ENCODE data around the gene OGFOD3. TPM values are rescaled to one million over a fixed set of nuclear protein-coding genes. Genes with fewer than 3 reads are reported as not detected.

Gene OGFOD3
- total and polyA plus RNA-seq, 9 of the 15 experiments (the other 6 are each of a cell fraction or from before 2014, with no cell fraction given), result 0.69 to 44.7 (median 18.9) TPM

- no peak overlapping the region for H2AFZ ChIP-seq (ENCODE audit: low read depth, low read length)
- H3K4me1 ChIP-seq (replicated peaks in 1 of 2; ENCODE audit: control insufficient read depth in 2 of 2, insufficient read depth in 2 of 2, low read length in 2 of 2), result peaks cover 0 to 35% of the 10 kb centered on the region in 2 experiments; a peak in 3 of 5 replicates
- ATAC-seq, result no peak
- WGBS (ENCODE audit: insufficient coverage, low coverage, missing lambda C conversion rate), result 90% methylated on average over 14 of the region's 23 CpGs
- no peaks in the 10 kb centered on the region for H4K20me1 ChIP-seq (replicated peaks; ENCODE audit: control insufficient read depth, insufficient read depth, low read length)
- H3K9me3 ChIP-seq (replicated peaks; ENCODE audit: control insufficient read depth, insufficient read depth, low read depth, low read length), result no peaks in the 10 kb centered on the region
- H3K4me3 ChIP-seq, result no peak overlapping the region
- no peak for FAIRE-seq
- H3K9me1 ChIP-seq (ENCODE audit: control insufficient read depth, insufficient read depth, low read length), result no peaks in the 10 kb centered on the region
- no peak for TF ChIP-seq ZNF584 (CRISPR knock-in tag; IDR thresholded peaks at IDR 0.05; ENCODE audit: low read depth)
- TF ChIP-seq TCF7L2 (IDR thresholded peaks at IDR 0.05; ENCODE audit: low read depth, low read length), result no peak
- no peak for TF ChIP-seq BCOR (IDR thresholded peaks at IDR 0.05)
- TF ChIP-seq FOXO4 (CRISPR knock-in tag; IDR thresholded peaks at IDR 0.05), result no peak
- TF ChIP-seq DACH1 (IDR thresholded peaks at IDR 0.05; ENCODE audit: partially characterized antibody), result no peak
- TF ChIP-seq, protein P1, sequence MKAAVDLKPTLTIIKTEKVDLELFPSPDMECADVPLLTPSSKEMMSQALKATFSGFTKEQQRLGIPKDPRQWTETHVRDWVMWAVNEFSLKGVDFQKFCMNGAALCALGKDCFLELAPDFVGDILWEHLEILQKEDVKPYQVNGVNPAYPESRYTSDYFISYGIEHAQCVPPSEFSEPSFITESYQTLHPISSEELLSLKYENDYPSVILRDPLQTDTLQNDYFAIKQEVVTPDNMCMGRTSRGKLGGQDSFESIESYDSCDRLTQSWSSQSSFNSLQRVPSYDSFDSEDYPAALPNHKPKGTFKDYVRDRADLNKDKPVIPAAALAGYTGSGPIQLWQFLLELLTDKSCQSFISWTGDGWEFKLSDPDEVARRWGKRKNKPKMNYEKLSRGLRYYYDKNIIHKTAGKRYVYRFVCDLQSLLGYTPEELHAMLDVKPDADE (conservative IDR thresholded peaks at IDR 0.05; ENCODE audit: control insufficient read depth, low read depth, low read length), result no peak
- TF ChIP-seq MXI1 (IDR thresholded peaks at IDR 0.05; ENCODE audit: low read depth, low read length), result no peak
- TF ChIP-seq ATF1 (CRISPR knock-in tag; IDR thresholded peaks at IDR 0.05), result no peak
- no peak for TF ChIP-seq ATF1 (tag; IDR thresholded peaks at IDR 0.05)
- no peak for TF ChIP-seq POLR2H (tag; IDR thresholded peaks at IDR 0.05; ENCODE audit: low read depth)
- TF ChIP-seq NR1H2 (CRISPR knock-in tag; IDR thresholded peaks at IDR 0.05), result no peak
- no peak for TF ChIP-seq ELF4 (CRISPR knock-in tag; IDR thresholded peaks at IDR 0.05)
- ChIA-PET POLR2A (interaction anchor here (0.9 kb wide), 1 partner anchor 10 kb away, joined by 3 read pairs; no protein-coding TSS in a partner anchor), CTCF (ENCODE audit: low intra/inter-chr PET ratio) (no interaction called here)
- intact Hi-C loops (cut with micrococcal nuclease), result no loop called here
- H3K27me3 ChIP-seq (ENCODE audit: control insufficient read depth in 2 of 2, insufficient read depth in 2 of 2, low read length in 2 of 2), result no peaks in the 10 kb centered on the region
- peaks cover 26% of the 10 kb centered on the region; the same call in 2 of the 3 replicates for H3K36me3 ChIP-seq (ENCODE audit: control insufficient read depth, insufficient read depth, low read length)
- DNase-seq (ENCODE audit: extremely low read depth in 1 of 4, low spot score in 3 of 4), result no peak
- in situ Hi-C loops (cut with MboI), result no loop called here
- no TSS peak for BruUV-seq (replicated peaks)
- H3K79me2 ChIP-seq (ENCODE audit: control insufficient read depth, insufficient read depth, low read length), result no peaks in the 10 kb centered on the region
- no peak overlapping the region for H3K9ac ChIP-seq (ENCODE audit: insufficient read depth in 1 of 2, low read depth in 2 of 2, low read length in 2 of 2)
- no peak overlapping the region for H3K27ac ChIP-seq (ENCODE audit: extremely low read depth, low read depth, low read length)
- H3K4me2 ChIP-seq (ENCODE audit: insufficient read depth, low read length), result no peak overlapping the region
Measured at GRCh38 chr17:82391496-82392066, 26.8 kb downstream of the OGFOD3 start.
